Mesothelial cell of epicardium (in vitro differentiated cells): ENCODE measurements around the gene FAM53B. TPM values are rescaled to one million over a fixed set of nuclear protein-coding genes. Genes with fewer than 3 reads are reported as not detected.
"Not testable (repeated sequence)": the region's sequence is repeated elsewhere in the genome, so short reads cannot be mapped to it uniquely, and the experiment has no call there.

Source experiments
- DNase-seq, 2 experiments: peaks; one replicate each; pipeline ENCODE4 v3.0.0; 2021; ENCODE audit warnings: low spot score in 2 of 2; ENCODE audit not compliant: unreplicated experiment in 2 of 2
- H3K27ac Mint-ChIP-seq: 2 replicates; pipeline ENCODE4 v1.8.0; 2021; ENCODE audit warnings: mixed read lengths
- H3K27me3 Mint-ChIP-seq: 2 replicates; pipeline ENCODE4 v1.8.0; 2021; ENCODE audit warnings: low read depth, mixed read lengths
- H3K36me3 Mint-ChIP-seq: 2 replicates; pipeline ENCODE4 v1.8.0; 2021; ENCODE audit warnings: mixed read lengths
- H3K4me1 Mint-ChIP-seq: 2 replicates; pipeline ENCODE4 v1.8.0; 2021; ENCODE audit warnings: mixed read lengths
- H3K4me3 Mint-ChIP-seq: 2 replicates; pipeline ENCODE4 v1.8.0; 2021; ENCODE audit warnings: mild to moderate bottlenecking, moderate library complexity, mixed read lengths
- H3K9me3 Mint-ChIP-seq: 2 replicates; pipeline ENCODE4 v1.8.0; 2021; ENCODE audit warnings: mixed read lengths
- total RNA-seq: library from RNA; stranded (reverse); gene quantifications from 3 replicates; pipeline ENCODE4 v1.2.1, GENCODE V29; 2021
- TF ChIP-seq, protein P1 (sequence below): fragments of 200-600 bp; sonication (generic); IDR thresholded peaks from one replicate; pipeline ENCODE4 v1.5.0; 2021; ENCODE audit warnings: antibody characterized with exemption; ENCODE audit not compliant: unreplicated experiment

The FAM53B gene, protein sequence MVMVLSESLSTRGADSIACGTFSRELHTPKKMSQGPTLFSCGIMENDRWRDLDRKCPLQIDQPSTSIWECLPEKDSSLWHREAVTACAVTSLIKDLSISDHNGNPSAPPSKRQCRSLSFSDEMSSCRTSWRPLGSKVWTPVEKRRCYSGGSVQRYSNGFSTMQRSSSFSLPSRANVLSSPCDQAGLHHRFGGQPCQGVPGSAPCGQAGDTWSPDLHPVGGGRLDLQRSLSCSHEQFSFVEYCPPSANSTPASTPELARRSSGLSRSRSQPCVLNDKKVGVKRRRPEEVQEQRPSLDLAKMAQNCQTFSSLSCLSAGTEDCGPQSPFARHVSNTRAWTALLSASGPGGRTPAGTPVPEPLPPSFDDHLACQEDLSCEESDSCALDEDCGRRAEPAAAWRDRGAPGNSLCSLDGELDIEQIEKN
- total RNA-seq: 40.7 to 43.0 TPM (median 42.0 TPM) in 3 replicates

DNA sequence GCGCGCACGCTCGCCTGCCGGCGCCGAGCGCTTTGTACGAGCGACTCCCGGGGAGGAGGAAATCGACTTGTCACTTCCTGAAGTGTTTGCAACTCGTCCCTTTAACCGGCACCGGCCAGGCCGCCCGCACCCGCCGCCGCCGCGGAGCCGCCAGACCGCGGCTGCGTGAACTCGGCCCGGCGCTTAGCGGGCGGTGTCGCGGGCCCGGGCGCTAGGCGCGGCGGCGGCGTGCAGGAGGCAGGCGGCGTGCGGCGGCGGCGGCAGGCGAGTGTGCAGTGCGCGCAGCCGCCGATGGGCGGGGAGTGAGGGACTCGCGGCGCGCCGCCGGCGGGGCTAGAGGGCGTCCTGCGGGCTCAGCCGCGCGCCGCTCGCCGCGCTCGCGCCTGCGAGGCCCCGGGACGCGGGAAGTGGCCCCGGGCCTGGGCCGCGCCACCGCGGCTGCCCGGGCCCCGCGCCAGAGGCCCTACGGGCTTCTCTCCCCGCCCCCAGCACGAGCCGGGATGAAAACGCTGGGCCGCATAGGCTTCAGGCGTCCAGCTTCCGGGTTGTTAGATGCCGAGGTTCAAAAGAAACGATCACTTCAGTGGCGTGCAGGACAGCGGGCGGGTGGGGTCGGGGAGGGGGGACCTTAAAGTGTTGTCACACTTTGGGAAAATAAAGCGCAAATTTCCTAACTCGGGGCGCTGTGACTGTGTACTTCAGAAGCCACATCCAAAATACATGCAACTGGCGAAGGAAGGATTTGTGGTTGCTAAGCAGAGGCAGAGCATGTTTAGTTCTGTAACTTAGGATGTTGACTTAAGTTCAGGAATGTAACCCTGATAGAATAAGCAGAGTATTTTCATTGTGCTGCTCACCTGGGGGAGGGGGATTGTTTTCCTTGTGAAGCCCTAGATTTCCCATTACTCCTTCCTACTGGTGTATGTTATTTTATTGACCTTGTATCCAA, at the start of gene FAM53B:
Gene FAM53B, minus strand, starts transcription at position 277 of the 949 bp plus-strand sequence. CDS start 37,665 bp downstream, outside the sequence.
- DNase-seq: peak; percentile 76 to 81
- Mint-ChIP-seq H3K9me3 (no peaks in the 10 kb centered on the region), H3K27me3 (no peaks in the 10 kb centered on the region), H3K4me3 (peak within 1 kb of the TSS; percentile 99), H3K4me1 (peaks cover 59% of the 10 kb centered on the region), H3K36me3 (no peaks in the 10 kb centered on the region), H3K27ac (peak within 1 kb of the TSS; percentile 98)
- TF ChIP-seq, protein P1, sequence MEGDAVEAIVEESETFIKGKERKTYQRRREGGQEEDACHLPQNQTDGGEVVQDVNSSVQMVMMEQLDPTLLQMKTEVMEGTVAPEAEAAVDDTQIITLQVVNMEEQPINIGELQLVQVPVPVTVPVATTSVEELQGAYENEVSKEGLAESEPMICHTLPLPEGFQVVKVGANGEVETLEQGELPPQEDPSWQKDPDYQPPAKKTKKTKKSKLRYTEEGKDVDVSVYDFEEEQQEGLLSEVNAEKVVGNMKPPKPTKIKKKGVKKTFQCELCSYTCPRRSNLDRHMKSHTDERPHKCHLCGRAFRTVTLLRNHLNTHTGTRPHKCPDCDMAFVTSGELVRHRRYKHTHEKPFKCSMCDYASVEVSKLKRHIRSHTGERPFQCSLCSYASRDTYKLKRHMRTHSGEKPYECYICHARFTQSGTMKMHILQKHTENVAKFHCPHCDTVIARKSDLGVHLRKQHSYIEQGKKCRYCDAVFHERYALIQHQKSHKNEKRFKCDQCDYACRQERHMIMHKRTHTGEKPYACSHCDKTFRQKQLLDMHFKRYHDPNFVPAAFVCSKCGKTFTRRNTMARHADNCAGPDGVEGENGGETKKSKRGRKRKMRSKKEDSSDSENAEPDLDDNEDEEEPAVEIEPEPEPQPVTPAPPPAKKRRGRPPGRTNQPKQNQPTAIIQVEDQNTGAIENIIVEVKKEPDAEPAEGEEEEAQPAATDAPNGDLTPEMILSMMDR: no peak

DNA sequence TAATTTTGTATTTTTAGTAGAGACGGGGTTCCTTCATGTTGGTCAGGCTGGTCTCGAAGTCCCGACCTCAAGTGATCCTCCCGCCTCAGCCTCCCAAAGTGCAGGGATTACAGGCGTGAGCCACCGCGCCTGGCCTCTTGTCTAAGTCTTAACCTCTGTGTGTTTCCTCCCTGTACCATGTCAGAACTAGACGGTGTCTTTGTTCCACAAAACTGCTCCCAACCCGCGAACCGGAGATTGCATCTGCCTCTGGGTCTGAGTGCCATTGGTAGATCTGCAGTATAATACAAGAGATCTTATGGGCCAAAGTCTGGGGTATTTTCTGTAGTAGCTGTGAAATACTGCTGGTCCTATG, 48.8 kb upstream of the FAM53B start:
- Mint-ChIP-seq H3K27me3 (no peaks in the 10 kb centered on the region), H3K9me3 (no peaks in the 10 kb centered on the region), H3K4me3 (peak overlapping the region; percentile 92), H3K27ac (no peak overlapping the region), H3K4me1 (peaks cover 7% of the 10 kb centered on the region), H3K36me3 (no peaks in the 10 kb centered on the region)
- DNase-seq: no peak
- TF ChIP-seq, protein P1: no peak

DNA sequence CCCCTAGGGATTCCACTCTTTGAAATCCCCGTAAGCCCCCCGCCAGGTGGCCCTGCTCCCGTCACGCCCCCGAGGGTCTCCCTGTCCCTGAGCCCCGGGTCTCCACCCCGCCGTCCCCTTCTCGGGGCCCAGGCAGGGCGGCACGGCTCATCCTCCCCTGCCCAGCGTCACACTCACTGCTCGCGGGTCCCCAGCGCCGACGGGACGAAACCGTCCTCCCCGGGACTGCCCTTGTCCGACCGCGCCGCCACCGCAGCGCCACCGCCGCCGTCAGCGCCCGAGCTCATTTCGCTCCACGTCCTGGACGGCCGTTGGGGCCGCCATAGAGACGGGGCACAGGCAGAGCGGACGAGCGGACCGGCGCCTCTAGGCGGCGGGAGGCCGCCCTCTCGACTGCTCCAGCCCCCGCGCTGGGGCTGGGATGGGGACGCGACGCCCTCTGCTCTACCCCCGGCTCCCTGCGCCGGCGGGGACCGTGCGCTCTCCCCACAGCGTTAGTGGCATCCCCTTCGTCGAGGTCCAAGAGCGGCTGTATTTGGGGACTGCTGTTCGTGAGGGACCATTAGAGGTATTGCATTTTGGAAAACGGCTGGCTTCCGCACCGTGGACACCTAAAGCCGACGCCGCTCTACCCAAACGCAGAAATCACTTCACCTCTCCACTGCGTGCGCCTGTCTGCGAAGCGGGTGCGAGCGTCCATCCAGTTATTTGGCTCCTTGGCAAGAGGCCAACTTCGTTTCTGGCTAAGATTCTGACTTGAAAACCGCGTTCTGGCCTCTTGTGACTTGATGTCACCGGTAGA, 47.6 kb upstream of the FAM53B start, which contains the start of gene EEF1AKMT2:
Gene EEF1AKMT2, minus strand, starts transcription at position 341 of the 802 bp plus-strand sequence. Its CDS starts 54 bp downstream, at position 287.
- Mint-ChIP-seq H3K4me3 (peak within 1 kb of the TSS; percentile 92), H3K36me3 (peaks cover 3% of the 10 kb centered on the region), H3K27me3 (no peaks in the 10 kb centered on the region), H3K9me3 (no peaks in the 10 kb centered on the region), H3K4me1 (peaks cover 7% of the 10 kb centered on the region), H3K27ac (peak within 1 kb of the TSS; percentile 99)
- DNase-seq: peak; percentile 70 to 87
- TF ChIP-seq, protein P1: peak; percentile 26

DNA sequence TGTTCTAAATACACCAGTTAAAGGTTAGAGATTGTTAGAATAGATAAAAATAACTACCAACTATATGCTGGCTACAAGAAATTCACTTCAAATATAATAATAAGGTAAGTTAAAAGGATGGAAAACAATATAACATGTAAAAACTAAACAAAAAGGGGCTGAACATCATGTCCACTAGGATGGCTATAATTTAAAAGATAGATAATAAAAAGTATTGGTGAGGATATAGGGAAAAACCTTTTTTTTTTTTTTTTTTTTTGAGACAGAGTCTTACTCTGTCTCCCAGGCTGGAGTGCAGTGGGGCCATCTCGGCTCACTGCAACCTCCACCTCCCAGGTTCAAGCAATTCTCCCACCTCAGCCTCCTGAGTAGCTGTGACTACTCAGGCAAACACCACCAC, 38.7 kb upstream of the FAM53B start:
- not testable (repeated sequence) for H3K27me3 Mint-ChIP-seq, H3K9me3 Mint-ChIP-seq, H3K27ac Mint-ChIP-seq, DNase-seq, H3K4me1 Mint-ChIP-seq, H3K4me3 Mint-ChIP-seq
- peaks cover 34% of the 10 kb centered on the region for H3K36me3 Mint-ChIP-seq

DNA sequence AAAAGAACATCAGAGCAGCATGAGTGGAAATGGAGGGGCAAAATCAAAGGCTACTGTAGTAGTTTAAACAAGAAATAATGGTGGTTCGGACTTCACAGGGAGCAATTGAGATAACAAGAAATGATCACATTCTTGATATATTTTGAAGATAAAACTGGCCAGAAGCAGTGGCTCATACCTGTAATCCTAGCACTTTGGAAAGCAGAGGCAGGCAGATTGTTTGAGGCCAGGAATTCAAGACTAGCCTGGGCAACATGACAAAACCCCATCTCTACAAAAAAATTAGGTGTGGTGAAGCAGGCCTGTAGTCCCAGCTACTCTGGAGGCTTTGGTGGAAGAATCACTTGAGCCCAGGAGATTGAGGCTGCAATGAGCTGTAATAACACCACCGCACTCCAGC, 24.6 kb upstream of the FAM53B start:
- Mint-ChIP-seq H3K4me1 (peaks cover 10% of the 10 kb centered on the region), H3K27ac (peak overlapping the region; percentile 30), H3K36me3 (peaks cover 41% of the 10 kb centered on the region), H3K4me3 (no peak overlapping the region), H3K9me3 (peaks cover 19% of the 10 kb centered on the region), H3K27me3 (no peaks in the 10 kb centered on the region)
- no peak for DNase-seq
- TF ChIP-seq, protein P1: no peak
